Epithelial cell of proximal tubule (primary cell): ENCODE results near the gene ETS2. TPM values are rescaled to one million over a fixed set of nuclear protein-coding genes. Genes with fewer than 3 reads are reported as not detected.

Experiments
- DNase-seq: peaks from one replicate; pipeline ENCODE4 v3.0.0-alpha.2; 2011; ENCODE audit warnings: low read depth
- H3K4me3 ChIP-seq: 2 replicates; pipeline ENCODE4 v1.5.1; 2011; ENCODE audit warnings: low read depth, mild to moderate bottlenecking, low read length
- total RNA-seq: library from RNA; depleted of rRNA; stranded (reverse); fragments of >200 nt; gene quantifications from 2 replicates; pipeline ENCODE4 v1.2.3, GENCODE V29; 2015
- TF ChIP-seq, protein P1 (sequence below): conservative IDR thresholded peaks from 2 replicates; pipeline ENCODE4 v1.5.1; 2012; ENCODE audit warnings: low read depth, mild to moderate bottlenecking, low read length

Gene ETS2
- total RNA-seq, 1 donor from 2014 or later: 11.1 TPM

DNA sequence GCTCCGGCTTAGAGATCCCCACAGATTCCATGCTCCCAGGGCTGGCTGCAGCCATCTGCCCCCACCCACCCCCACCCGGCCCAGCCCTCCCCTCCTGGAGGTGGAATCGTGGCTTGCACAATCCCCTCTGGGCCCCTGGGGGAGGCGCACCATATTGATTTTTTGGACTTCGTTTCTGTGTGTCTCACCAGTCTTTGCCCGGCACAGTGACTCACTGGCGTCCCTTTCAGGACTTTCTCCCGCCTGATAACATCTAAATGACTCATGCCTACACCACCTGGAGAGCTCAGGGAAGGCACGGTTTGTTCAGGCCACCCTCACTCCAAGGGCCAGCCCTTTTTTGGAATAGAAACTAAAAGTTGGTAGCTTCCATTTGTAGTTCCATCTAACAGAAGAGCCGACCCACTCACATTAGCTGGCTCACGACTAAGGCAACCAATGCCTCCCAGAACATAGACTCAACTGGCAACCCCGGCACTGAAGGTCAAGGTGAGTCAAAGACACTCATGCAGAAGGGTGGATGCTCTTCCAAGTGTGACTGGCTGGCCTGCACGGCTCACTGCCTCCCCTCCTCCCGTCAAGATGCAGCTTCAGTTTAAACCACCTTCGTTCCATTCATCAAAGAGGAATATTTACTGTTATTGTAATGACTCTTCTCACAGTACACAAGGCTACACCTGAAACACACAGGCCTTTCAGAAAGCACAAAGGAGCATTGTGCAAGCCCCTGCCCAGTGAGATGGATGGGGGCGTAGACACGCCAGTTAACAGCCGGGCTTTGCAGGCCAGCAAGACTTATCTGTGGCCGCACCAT is 18.1 kb upstream of the ETS2 start:
- H3K4me3 ChIP-seq: peak overlapping the region; percentile 7
- peak; percentile 64 for DNase-seq
- TF ChIP-seq, protein P1, sequence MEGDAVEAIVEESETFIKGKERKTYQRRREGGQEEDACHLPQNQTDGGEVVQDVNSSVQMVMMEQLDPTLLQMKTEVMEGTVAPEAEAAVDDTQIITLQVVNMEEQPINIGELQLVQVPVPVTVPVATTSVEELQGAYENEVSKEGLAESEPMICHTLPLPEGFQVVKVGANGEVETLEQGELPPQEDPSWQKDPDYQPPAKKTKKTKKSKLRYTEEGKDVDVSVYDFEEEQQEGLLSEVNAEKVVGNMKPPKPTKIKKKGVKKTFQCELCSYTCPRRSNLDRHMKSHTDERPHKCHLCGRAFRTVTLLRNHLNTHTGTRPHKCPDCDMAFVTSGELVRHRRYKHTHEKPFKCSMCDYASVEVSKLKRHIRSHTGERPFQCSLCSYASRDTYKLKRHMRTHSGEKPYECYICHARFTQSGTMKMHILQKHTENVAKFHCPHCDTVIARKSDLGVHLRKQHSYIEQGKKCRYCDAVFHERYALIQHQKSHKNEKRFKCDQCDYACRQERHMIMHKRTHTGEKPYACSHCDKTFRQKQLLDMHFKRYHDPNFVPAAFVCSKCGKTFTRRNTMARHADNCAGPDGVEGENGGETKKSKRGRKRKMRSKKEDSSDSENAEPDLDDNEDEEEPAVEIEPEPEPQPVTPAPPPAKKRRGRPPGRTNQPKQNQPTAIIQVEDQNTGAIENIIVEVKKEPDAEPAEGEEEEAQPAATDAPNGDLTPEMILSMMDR: no peak

DNA sequence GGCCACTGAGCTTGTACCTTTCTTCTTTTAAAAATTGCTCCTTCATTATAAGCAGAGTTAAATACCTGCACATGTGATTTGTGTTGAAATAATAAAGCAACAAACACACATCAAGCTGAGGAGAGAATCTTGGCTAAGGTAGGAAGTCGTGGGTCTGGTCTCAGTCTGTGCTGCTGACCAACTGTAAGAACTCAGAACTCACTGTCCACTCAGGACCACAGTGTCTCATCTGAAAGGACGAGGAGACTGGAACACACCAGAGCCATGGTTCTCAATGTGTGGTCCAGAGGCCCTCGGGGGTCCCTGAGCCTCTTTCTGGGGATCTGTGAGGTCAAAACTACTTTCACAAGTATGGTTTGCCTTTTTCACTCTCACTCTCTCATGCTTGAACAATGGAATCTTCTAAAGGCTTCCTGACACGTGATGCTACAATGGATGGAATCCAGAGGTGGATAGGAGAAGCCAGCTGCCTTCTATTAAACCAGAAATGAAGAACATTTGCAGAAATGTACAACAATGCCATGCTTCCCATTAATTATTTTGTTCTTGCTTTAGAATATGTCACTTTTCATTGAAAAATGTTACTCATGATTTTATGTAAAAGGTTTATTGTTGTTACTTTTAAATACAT is 17.3 kb upstream of the ETS2 start:
- DNase-seq: no peak
- no peak overlapping the region for H3K4me3 ChIP-seq

GRCh38 chr21:38789275-38789674 is 16.5 kb upstream of the ETS2 start:
- H3K4me3 ChIP-seq: no peak overlapping the region
- TF ChIP-seq, protein P1: no peak
- DNase-seq: no peak

More for the DNA sequence above, 17.3 kb upstream of the ETS2 start:
- TF ChIP-seq, protein P1: no peak

DNA sequence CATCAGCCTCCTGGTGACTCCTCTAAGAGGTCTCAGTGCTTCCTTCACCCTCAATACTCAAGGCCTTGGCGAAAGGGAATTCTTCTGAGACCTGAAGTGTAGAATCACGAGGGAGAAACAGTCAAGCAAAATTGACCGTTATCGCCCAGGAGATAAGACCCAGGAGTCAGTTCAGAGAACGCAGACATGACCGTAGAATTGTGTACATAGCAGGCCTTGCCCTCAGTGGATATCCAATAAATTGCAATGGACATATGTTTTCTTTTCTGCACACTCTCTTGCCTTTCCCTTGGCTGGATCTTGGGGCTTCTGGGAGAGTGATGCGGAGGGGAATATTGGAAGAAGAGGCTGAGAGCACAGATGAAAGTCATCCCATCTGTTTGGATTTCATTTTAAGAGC is 15.7 kb upstream of the ETS2 start:
- no peak for DNase-seq
- H3K4me3 ChIP-seq: no peak overlapping the region
- TF ChIP-seq, protein P1: no peak

- no peak overlapping the region for H3K4me3 ChIP-seq
- TF ChIP-seq, protein P1: no peak
- DNase-seq: no peak
Observed at GRCh38 chr21:38790961-38791360, 14.8 kb upstream of the ETS2 start.

GRCh38 chr21:38792676-38793459 is 12.9 kb upstream of the ETS2 start:
- H3K4me3 ChIP-seq: no peak overlapping the region
- TF ChIP-seq, protein P1: no peak

More at GRCh38 chr21:38792676-38793459, 12.9 kb upstream of the ETS2 start:
- no peak for DNase-seq
